Choroid plexus epithelial cell (primary cell): Measurements from ENCODE around the gene ALG3.

Source experiments
- DNase-seq: peaks from one replicate; pipeline ENCODE4 v3.0.0-alpha.2; 2010; ENCODE audit warnings: low read depth
- H3K4me3 ChIP-seq: 2 replicates; pipeline ENCODE4 v1.5.1; 2011; ENCODE audit warnings: low read depth, mild to moderate bottlenecking, control low read depth, low read length, moderate library complexity
- TF ChIP-seq, protein P1 (sequence below): conservative IDR thresholded peaks from 2 replicates; pipeline ENCODE4 v1.5.1; 2011; ENCODE audit warnings: low read depth, mild to moderate bottlenecking, control low read depth, inconsistent platforms, low read length, moderate library complexity

ALG3 gene

GRCh38 chr3:184289426-184289938 is 40.7 kb upstream of the ALG3 start:
- TF ChIP-seq, protein P1, sequence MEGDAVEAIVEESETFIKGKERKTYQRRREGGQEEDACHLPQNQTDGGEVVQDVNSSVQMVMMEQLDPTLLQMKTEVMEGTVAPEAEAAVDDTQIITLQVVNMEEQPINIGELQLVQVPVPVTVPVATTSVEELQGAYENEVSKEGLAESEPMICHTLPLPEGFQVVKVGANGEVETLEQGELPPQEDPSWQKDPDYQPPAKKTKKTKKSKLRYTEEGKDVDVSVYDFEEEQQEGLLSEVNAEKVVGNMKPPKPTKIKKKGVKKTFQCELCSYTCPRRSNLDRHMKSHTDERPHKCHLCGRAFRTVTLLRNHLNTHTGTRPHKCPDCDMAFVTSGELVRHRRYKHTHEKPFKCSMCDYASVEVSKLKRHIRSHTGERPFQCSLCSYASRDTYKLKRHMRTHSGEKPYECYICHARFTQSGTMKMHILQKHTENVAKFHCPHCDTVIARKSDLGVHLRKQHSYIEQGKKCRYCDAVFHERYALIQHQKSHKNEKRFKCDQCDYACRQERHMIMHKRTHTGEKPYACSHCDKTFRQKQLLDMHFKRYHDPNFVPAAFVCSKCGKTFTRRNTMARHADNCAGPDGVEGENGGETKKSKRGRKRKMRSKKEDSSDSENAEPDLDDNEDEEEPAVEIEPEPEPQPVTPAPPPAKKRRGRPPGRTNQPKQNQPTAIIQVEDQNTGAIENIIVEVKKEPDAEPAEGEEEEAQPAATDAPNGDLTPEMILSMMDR = peak; percentile 78
- H3K4me3 ChIP-seq = no peak overlapping the region
- peak; percentile 67 for DNase-seq

GRCh38 chr3:184284696-184285095 is 35.9 kb upstream of the ALG3 start:
- no peak overlapping the region for H3K4me3 ChIP-seq
- TF ChIP-seq, protein P1 = peak; percentile 72
- DNase-seq = peak; percentile 88

DNA sequence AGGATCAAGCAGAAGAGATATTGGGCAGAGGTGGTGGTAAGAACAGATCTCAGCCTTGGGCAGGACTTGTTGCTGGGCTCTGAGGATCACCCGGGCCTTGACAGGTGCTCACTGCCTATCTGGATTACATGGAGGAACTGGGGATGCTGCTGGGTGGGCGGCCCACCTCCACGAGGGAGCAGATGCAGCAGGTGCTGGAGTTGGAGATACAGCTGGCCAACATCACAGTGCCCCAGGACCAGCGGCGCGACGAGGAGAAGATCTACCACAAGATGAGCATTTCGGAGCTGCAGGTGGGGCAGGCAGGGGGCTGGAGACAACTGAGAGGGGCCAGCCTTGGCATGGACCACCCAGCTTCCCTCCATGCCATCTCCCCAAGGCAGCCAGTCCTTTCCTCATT is 34.9 kb upstream of the ALG3 start:
- no peak overlapping the region for H3K4me3 ChIP-seq
- no peak for DNase-seq
- TF ChIP-seq, protein P1 = no peak

- H3K4me3 ChIP-seq = no peak overlapping the region
- TF ChIP-seq, protein P1 = no peak
- DNase-seq = no peak
These were observed 34.2 kb upstream of the ALG3 start for GRCh38 chr3:184282941-184283340.

DNA sequence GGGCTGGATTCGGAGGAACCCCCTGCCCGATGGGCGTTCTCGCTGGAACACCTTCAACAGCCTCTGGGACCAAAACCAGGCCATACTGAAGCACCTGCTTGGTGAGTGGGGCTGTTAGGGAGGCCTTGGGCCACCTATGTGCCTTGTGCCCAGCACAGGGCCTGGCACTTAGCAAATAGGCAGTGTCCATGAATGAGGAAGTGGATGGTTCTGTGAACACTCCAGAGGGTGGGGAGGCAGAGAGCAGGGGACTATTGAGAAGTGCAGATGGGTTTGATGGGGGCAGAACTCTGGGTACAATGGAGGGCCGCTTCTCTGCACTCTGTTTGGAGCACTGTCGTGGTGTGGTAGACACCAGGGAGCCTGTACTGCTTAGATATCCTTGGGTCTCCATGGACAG is 28.6 kb upstream of the ALG3 start:
- TF ChIP-seq, protein P1 = no peak
- no peak overlapping the region for H3K4me3 ChIP-seq
- DNase-seq = no peak

DNA sequence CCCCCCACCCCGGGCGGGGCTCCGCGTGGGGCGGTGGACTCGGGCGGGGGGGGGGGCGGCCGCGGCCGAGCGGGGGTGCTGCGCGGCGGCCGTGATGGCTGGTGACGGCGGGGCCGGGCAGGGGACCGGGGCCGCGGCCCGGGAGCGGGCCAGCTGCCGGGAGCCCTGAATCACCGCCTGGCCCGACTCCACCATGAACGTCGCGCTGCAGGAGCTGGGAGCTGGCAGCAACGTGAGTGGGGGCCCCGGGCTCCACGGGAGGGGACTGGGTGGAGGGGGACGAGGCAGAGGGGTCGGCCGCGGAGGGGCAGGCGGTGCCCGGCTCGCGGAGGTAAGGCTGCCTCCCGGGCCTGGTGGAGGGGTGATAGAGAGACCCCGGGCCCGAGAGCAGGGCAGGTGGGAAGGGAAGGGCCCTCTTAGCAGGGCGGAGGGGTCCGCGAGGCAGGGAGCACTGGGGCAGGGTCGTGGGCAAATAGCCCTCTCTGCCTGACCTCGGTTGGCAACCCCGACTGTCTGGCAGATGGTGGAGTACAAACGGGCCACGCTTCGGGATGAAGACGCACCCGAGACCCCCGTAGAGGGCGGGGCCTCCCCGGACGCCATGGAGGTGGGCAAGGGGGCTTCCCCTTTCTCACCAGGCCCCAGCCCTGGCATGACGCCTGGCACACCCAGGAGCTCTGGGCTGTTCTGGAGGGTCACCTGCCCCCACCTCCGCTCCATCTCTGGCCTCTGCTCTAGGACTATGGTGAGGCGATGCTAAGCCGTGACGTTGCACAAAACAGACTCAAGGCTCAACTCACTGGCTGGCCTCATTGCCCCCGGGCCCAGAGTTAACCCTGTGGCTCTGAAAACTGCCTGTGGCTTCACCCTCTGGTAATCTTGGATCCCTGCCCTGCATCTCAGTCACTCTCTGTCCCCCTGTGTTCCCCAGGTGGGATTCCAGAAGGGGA is 27.5 kb upstream of the ALG3 start, which contains the start of gene ECE2:
TSS of gene ECE2 (plus strand) at position 62 of the 950 bp plus-strand sequence. CDS start at position 194, 132 bp downstream.
- TF ChIP-seq, protein P1 = no peak
- no peak within 1 kb of the TSS for H3K4me3 ChIP-seq
- DNase-seq = no peak

DNA sequence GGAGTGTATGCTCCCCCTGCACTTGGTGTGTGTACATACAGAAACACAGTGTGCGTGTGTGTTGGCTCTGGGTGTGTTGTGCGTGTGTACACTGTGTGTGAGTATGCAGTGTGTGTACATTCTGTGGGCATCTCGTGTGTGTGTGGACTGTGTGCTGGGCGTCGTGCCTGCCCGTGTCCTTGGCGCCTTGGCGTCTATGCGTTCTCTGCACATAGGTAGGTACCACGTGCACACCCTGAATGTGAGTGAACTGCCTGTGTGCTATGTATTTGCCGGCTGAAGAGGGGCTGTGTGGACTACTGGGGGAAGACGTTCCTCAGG is 26.6 kb upstream of the ALG3 start:
- DNase-seq = no peak
- TF ChIP-seq, protein P1 = no peak
- no peak overlapping the region for H3K4me3 ChIP-seq
